H1 (cell line): Measurements from ENCODE around the gene RIMS1. TPM values are rescaled to one million over a fixed set of nuclear protein-coding genes. Genes with fewer than 3 reads are reported as not detected.

Experiments
- CHD7 ChIP-seq: fragments of 300-600 bp; sonication (generic); IDR thresholded peaks from 2 replicates; pipeline ENCODE4 v1.7.1; 2012; ENCODE audit warnings: low read length, moderate library complexity, mild to moderate bottlenecking, inconsistent platforms; ENCODE audit not compliant: insufficient replicate concordance
- CTCF ChIP-seq, 3 experiments: IDR thresholded peaks; 1 replicate in 2 of 3; 2 replicates in 1 of 3; pipeline versions ENCODE4 v1.5.1 to v1.6.1; 2011; ENCODE audit warnings: low read length in 3 of 3, mild to moderate bottlenecking in 3 of 3, inconsistent platforms in 2 of 3, low read depth in 1 of 3, moderate library complexity in 1 of 3; ENCODE audit not compliant: insufficient read depth in 1 of 3; ENCODE audit errors: control extremely low read depth in 1 of 3
- FOSL1 ChIP-seq: IDR thresholded peaks from 2 replicates; pipeline ENCODE4 v1.6.1; 2011; ENCODE audit warnings: mild to moderate bottlenecking, low read depth, low read length, moderate library complexity; ENCODE audit not compliant: insufficient read depth
- POLR2AphosphoS5 ChIP-seq: IDR thresholded peaks from 2 replicates; pipeline ENCODE4 v1.6.1; 2011; ENCODE audit warnings: low read depth, low read length
- RBBP5 ChIP-seq: IDR thresholded peaks from 2 replicates; pipeline ENCODE4 v1.7.1; 2012; ENCODE audit warnings: low read depth, mild to moderate bottlenecking, inconsistent platforms, low read length, moderate library complexity, borderline replicate concordance
- SIN3A ChIP-seq, 2 experiments: IDR thresholded peaks in 1 of 2; conservative IDR thresholded peaks in 1 of 2; 2 replicates each; pipeline ENCODE4 v1.6.1; 2011 to 2012; ENCODE audit warnings: low read length in 2 of 2, improper control_type of control experiment in 1 of 2, low read depth in 1 of 2, mild to moderate bottlenecking in 1 of 2
- USF2 ChIP-seq: IDR thresholded peaks from 2 replicates; pipeline ENCODE4 v1.6.1; 2011; ENCODE audit warnings: low read length, improper control_type of control experiment
- polyA plus RNA-seq, 7 experiments: library from polyadenylated mRNA; depleted of rRNA in 3 of 7; stranded (reverse) in 5 of 7; unstranded in 2 of 7; fragments of >200 nt in 5 of 7; fragments of 200-250 nt in 2 of 7; gene quantifications; 1 replicate in 5 of 7; 2 replicates in 1 of 7; 4 replicates in 1 of 7; pipeline versions ENCODE4 v1.2.1 to v1.2.3, GENCODE V29; 2011 to 2013; ENCODE audit warnings: missing spikeins in 2 of 7, mixed read lengths in 2 of 7
- total RNA-seq: library from RNA; stranded (reverse); fragmentation: NEBNext Ultra II Directional; extraction: Animal tissue kit (Norgen Biotek cat#: 25700); gene quantifications from 2 replicates; pipeline ENCODE4 v1.2.1, GENCODE V29; 2021

The RIMS1 gene
- total and polyA plus RNA-seq, 2 of the 8 experiments (the other 6 are each of a cell fraction or from before 2014, with no cell fraction given): 0.63 to 2.3 TPM

GRCh38 chr6:72102561-72102960 is 216.2 kb downstream of the RIMS1 start (continued):
- TF ChIP-seq CTCF (IDR thresholded peaks at IDR 0.05; ENCODE audit: control extremely low read depth in 1 of 3, insufficient read depth in 1 of 3, low read depth in 1 of 3, low read length in 3 of 3): no peak
- TF ChIP-seq USF2: no peak
- no peak for TF ChIP-seq SIN3A (conservative IDR thresholded peaks at IDR 0.05 in 1 of 2, IDR thresholded peaks at IDR 0.05 in 1 of 2; ENCODE audit: low read depth in 1 of 2, low read length in 2 of 2)
- TF ChIP-seq RBBP5: no peak
- TF ChIP-seq CHD7: no peak
- no peak for TF ChIP-seq FOSL1
- no peak for TF ChIP-seq POLR2AphosphoS5
